ENCODE measurements around the gene ZNF423. TPM values are rescaled to one million over a fixed set of nuclear protein-coding genes. Genes with fewer than 3 reads are reported as not detected.

Gene ZNF423
- polyA plus RNA-seq, 1 of the 3 experiments (the other 2 are of a cell fraction): 1.2 TPM

- Histone ChIP-seq H3K4me1 (ENCODE audit: control insufficient read depth in 1 of 2, insufficient read depth in 2 of 2, low read depth in 1 of 2, low read length in 1 of 2) (peaks cover 6 to 33% of the 10 kb centered on the region in 2 experiments; a peak in 3 of 4 replicates), H3K4me3 (ENCODE audit: low read depth in 2 of 2, low read length in 1 of 2) (no peak overlapping the region; a peak in 1 of 4 replicates), H3K4me2 (no peak overlapping the region), H3K9me2 (no peaks in the 10 kb centered on the region), H3K36me3 (replicated peaks in 1 of 2; ENCODE audit: control insufficient read depth in 1 of 2, insufficient read depth in 2 of 2, low read length in 1 of 2) (no peaks in the 10 kb centered on the region), H3K9me3 (no peaks in the 10 kb centered on the region), H3K79me2 (ENCODE audit: insufficient read depth) (no peaks in the 10 kb centered on the region), H3K9ac (no peak overlapping the region), H4K20me1 (ENCODE audit: insufficient read depth) (no peaks in the 10 kb centered on the region), H3K27ac (ENCODE audit: low read depth in 2 of 2, low read length in 1 of 2) (no peak overlapping the region), H3F3A (replicated peaks; ENCODE audit: insufficient read depth) (peaks cover 7% of the 10 kb centered on the region), H3K27me3 (ENCODE audit: insufficient read depth) (no peaks in the 10 kb centered on the region), H2AFZ (ENCODE audit: low read depth) (no peak overlapping the region)
- no peak for DNase-seq
- ChIA-PET CTCF (interaction anchor here (0.9 to 1.4 kb wide), 2 partner anchors 102 to 208 kb away, joined by 3 to 5 read pairs; no protein-coding TSS in a partner anchor), POLR2A (interaction anchor here (0.9 kb wide), 1 partner anchor 16 kb away, joined by 3 read pairs; no protein-coding TSS in a partner anchor)
- no peak for TF ChIP-seq SIN3A (IDR thresholded peaks at IDR 0.05; ENCODE audit: borderline replicate concordance, low read depth, low read length)
- TF ChIP-seq TCF12 (IDR thresholded peaks at IDR 0.05): no peak
- TF ChIP-seq FOXJ3 (CRISPR knock-in tag; IDR thresholded peaks at IDR 0.05): no peak
- TF ChIP-seq GABPA (IDR thresholded peaks at IDR 0.05; ENCODE audit: low read depth): no peak
- no peak for TF ChIP-seq TEAD4 (IDR thresholded peaks at IDR 0.05; ENCODE audit: borderline replicate concordance, insufficient read depth)
- no peak for TF ChIP-seq CTCF (IDR thresholded peaks at IDR 0.05)
- TF ChIP-seq EZH2phosphoT487 (IDR thresholded peaks at IDR 0.05; ENCODE audit: borderline replicate concordance, low read depth): no peak
- no peak for TF ChIP-seq YY1 (IDR thresholded peaks at IDR 0.05; ENCODE audit: low read depth)
- TF ChIP-seq TAF1 (IDR thresholded peaks at IDR 0.05; ENCODE audit: borderline replicate concordance, low read depth, low read length): no peak
- 51% methylated on average over 5 of the region's 5 CpGs for WGBS (ENCODE audit: low lambda C conversion rate)
These were observed 206.7 kb downstream of the ZNF423 start for GRCh38 chr16:49649013-49649765.

GRCh38 chr16:49647673-49648072, 208.2 kb downstream of the ZNF423 start:
- H3K9me2 ChIP-seq: no peaks in the 10 kb centered on the region
- H2AFZ ChIP-seq (ENCODE audit: low read depth): no peak overlapping the region
- H3K27me3 ChIP-seq (ENCODE audit: insufficient read depth): no peaks in the 10 kb centered on the region
- no peak for DNase-seq
- H3K4me1 ChIP-seq (ENCODE audit: control insufficient read depth in 1 of 2, insufficient read depth in 2 of 2, low read depth in 1 of 2, low read length in 1 of 2): peaks cover 8 to 25% of the 10 kb centered on the region in 2 experiments; a peak in 3 of 4 replicates
- no peaks in the 10 kb centered on the region for H3K79me2 ChIP-seq (ENCODE audit: insufficient read depth)
- no peak overlapping the region for H3K9ac ChIP-seq
- ChIA-PET CTCF (interaction anchor here (1.4 kb wide), 1 partner anchor 210 kb away, joined by 5 read pairs; no protein-coding TSS in a partner anchor), POLR2A (no interaction called here)
- TF ChIP-seq YY1 (IDR thresholded peaks at IDR 0.05; ENCODE audit: low read depth): no peak
- TF ChIP-seq RCOR1 (IDR thresholded peaks at IDR 0.05; ENCODE audit: low read length): no peak
- TF ChIP-seq RFX5 (IDR thresholded peaks at IDR 0.05; ENCODE audit: low read length): no peak
- no peak for TF ChIP-seq MAX (IDR thresholded peaks at IDR 0.05; ENCODE audit: low read depth)
- no peak for TF ChIP-seq EP300 (IDR thresholded peaks at IDR 0.05; ENCODE audit: borderline replicate concordance in 1 of 2, low read depth in 1 of 2, low read length in 1 of 2)
- TF ChIP-seq FOSL2 (IDR thresholded peaks at IDR 0.05; ENCODE audit: borderline replicate concordance, low read depth): no peak
- no peak for TF ChIP-seq IRF3 (IDR thresholded peaks at IDR 0.05; ENCODE audit: low read depth, low read length)
- no peaks in the 10 kb centered on the region for H3K9me3 ChIP-seq
- no peak overlapping the region for H3K27ac ChIP-seq (ENCODE audit: low read depth in 2 of 2, low read length in 1 of 2)
- H4K20me1 ChIP-seq (ENCODE audit: insufficient read depth): no peaks in the 10 kb centered on the region
- no peak overlapping the region; a peak in 1 of 4 replicates for H3K4me3 ChIP-seq (ENCODE audit: low read depth in 2 of 2, low read length in 1 of 2)
- no peaks in the 10 kb centered on the region for H3K36me3 ChIP-seq (replicated peaks in 1 of 2; ENCODE audit: control insufficient read depth in 1 of 2, insufficient read depth in 2 of 2, low read length in 1 of 2)
- WGBS (ENCODE audit: low lambda C conversion rate): 64% methylated on average over 2 of the region's 2 CpGs
- H3F3A ChIP-seq (replicated peaks; ENCODE audit: insufficient read depth): peaks cover 16% of the 10 kb centered on the region
- no peak overlapping the region for H3K4me2 ChIP-seq
